Measurements from ENCODE around the gene SYNGR3.
A peak's percentile ranks its signal among the peaks of the same experiment; 100 is the strongest.

SYNGR3 gene

DNA sequence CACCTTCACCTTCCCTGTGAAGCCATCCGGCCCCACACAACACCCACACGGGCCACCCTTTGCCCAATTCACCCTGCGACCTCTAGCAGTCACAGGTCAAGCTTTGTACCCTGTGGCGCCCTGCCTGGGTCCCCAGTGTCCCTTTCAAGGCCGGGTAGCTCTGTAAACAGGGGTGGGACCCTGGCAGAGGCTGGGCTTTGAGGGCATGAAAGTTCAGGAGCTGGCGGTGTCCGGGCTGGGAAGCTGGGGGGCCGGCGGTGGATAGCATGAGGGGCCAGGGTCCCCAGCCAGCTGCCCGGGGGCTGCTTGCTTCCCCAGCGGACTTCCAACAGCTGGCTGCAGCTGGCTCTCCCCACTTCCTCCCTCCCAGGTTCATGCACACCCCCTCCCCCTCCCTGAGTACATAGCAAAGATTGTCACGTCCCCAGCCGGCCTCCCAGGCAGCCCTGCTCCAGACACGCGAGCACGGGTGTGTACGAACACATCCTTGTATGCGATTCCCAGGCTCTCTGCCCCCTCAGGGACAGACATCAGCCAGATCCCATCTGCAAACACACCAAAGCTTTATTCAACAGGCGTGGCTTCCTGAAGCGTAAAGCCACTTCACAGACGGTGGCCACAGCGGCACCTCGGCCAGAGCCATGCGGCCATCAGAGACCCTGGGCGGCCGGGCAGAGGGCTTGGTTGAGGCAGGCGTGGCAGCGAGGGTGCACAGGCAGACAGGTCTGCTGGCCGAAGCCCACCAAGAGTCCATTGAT is 49.7 kb downstream of the SYNGR3 start:
- DNase-seq: no peak

DNA sequence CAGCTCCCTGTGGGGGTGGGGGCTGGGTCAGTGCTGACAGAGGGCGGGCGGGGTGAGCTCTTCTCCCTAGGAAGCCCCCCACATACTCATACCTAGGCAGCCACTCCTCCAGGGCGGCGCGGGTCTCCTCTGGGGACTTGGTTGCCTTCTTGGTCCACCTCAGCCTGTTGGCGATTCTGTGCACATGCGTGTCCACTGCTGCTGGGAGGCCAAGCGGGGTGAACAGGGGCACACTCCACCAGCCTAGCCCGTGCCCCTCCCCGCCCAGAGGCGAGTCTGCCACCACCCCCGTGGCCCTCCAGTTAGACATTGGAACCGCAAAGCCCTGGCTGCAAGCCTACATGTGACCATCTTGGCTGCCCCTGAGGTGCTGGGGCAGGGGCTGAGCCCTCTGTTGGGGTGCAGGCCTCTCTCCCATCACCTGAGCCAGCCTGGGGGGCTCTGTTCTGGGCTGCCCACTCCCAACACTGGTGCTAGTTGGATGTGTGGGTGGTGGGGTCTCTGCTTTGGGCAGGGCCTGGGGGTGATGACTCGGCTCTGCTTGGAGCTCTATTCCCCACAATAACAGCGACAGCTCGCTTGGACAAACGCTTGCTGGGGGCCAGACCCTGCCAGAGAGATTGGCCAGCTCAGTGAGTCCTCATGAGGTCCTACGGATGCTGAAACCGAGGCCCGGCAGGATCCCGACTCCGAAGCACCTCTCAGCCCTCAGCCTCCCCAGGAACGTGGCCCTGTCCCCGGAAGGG is 50.4 kb downstream of the SYNGR3 start:
- no peak for DNase-seq

DNA sequence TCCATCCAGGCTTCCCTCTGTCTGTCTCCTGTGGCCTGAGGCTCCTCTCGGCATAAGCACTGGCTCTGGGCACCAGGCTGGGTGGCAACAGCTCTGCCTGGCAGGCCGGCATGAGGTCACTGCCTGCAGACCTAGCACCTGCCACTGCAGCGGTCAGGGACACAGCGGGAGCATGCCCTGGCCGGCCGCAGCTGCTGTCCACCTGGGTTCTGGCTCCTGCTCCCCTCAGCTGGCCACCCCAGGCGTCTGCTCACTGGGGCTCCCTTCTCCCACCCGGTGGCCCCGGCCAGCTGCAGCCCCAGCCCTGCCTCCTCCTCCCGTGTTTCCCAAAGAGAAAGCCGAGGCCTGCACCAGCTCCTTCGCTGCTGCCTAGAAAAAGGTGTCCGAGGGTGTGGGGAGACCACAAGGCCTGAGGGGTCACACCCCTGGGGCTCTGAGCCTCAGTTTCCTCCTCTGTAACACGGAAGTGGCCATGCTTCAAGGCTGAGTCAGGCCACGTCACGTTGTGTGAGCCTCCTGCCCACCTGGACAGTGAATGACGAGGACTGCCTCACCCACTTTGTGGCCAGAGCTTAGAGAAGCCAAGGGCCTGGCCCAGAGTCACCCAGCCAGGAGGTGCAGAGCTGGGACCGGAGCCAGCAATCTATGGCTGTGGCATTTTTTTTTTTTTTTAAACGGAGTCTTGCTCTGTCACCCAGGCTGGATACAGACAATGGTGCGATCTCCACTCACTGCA is 51.2 kb downstream of the SYNGR3 start:
- DNase-seq: peak in 1 of 56 donors; percentile 12

DNA sequence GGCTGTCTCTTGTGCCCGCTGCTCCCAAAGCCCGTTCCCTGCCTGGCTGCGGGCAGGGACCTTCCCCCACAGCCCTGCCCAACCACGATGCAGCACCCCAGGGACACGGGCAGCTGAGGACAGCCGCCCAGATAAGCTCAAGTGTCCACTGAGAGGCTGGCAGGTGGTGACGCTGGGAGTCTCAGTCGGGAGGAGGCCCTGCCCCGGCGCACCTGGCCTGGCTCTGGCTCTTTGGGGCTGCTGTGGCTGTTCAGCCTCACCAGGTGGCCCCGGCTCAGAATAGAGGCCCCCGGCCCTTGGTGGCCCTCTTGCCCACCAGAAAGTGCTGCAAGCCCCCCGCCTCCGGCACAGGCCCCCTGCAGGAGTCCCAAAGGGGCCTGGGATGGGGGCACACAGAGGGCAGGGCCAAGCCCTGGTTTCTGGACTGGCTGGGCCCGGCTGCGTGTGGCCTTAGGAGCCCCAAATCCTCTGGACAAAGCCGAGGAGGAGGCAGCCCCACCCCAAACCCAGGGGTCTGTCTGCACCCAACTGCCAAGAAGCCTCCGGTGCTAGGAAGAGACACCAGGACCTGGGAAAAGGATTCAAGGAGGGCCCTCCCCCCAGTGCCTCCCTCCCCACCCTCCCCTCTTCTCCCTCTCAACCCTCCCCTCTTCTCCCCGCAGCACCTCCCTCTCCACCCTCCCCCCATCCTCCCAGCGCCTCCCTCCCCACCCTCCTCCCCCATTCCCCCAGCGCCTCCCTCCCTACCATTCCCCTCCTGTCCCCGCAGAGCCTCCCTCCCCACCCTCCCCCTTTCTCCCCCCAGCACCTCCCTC is 52.6 kb downstream of the SYNGR3 start:
- DNase-seq: no peak

DNA sequence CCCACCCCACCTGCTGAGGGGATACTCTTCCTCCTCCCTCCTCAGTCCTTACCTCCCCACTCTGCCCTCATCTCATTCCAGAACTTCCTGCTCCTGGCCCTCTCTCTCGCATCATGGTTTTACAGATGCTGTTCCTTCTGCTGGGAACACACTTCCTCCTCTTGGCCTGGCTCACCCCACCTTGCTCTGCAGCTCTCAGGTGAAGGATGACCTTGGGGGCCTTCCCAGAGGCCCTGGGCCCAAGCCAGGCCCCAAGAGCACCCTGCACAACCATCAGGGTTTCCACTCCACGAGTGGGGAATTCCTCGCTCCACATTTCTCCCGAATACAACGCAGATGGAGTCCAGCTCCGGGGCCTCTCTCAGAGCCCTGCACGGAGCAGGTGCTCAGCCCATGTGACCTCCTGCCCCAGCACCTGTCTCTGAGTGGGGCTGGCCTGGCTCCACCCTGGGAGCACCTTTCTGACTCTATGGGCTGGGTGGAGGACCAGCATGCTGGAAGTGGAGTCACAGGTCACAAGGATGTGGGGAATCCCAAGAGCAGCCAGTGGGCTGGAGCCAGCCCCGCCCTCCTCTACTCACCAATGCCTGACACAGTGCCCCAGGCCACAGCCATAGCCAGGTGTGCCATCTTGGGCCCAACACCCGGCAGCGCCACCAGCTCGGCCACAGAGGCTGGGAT is 53.4 kb downstream of the SYNGR3 start:
- no peak for DNase-seq
